DOHH2 (cell line): ENCODE measurements around the gene NTNG1.

ENCODE experiments used
- H3F3A ChIP-seq: fragments of 200-600 bp; sonication (generic), shearing (Covaris generic); 2 replicates; pipeline ENCODE4 v1.6.0; 2016; ENCODE audit warnings: antibody characterized with exemption, mild to moderate bottlenecking; ENCODE audit not compliant: control insufficient read depth, insufficient read depth
- H3K27ac ChIP-seq: fragments of 200-600 bp; sonication (generic); 2 replicates; pipeline ENCODE4 v1.5.1; 2014; ENCODE audit warnings: low read depth, mild to moderate bottlenecking, low read length, moderate library complexity
- H3K27me3 ChIP-seq: fragments of 200-600 bp; sonication (generic); 2 replicates; pipeline ENCODE4 v1.6.1; 2014; ENCODE audit warnings: mild to moderate bottlenecking, low read length, mixed read lengths; ENCODE audit not compliant: control insufficient read depth
- H3K36me3 ChIP-seq: fragments of 200-600 bp; sonication (generic); 2 replicates; pipeline ENCODE4 v1.6.1; 2014; ENCODE audit warnings: mild to moderate bottlenecking, low read length, moderate library complexity, mixed read lengths; ENCODE audit not compliant: control insufficient read depth
- H3K4me1 ChIP-seq: fragments of 200-600 bp; sonication (generic); 2 replicates; pipeline ENCODE4 v1.6.1; 2014; ENCODE audit warnings: mild to moderate bottlenecking, low read length, mixed read lengths; ENCODE audit not compliant: control insufficient read depth
- H3K4me2 ChIP-seq: fragments of 200-600 bp; sonication (generic); 2 replicates; pipeline ENCODE4 v1.6.0; 2014; ENCODE audit warnings: mild to moderate bottlenecking, low read length, moderate library complexity
- H3K4me3 ChIP-seq: fragments of 200-600 bp; sonication (generic); 2 replicates; pipeline ENCODE4 v1.5.1; 2014; ENCODE audit warnings: mild to moderate bottlenecking, low read length, mixed read lengths
- H3K79me2 ChIP-seq: fragments of 200-600 bp; sonication (generic); 2 replicates; pipeline ENCODE4 v1.6.1; 2014; ENCODE audit warnings: mild to moderate bottlenecking, low read length, mixed read lengths; ENCODE audit not compliant: control insufficient read depth
- H3K9me2 ChIP-seq: fragments of 200-600 bp; sonication (generic); replicated peaks from 2 replicates; pipeline ENCODE4 v1.6.1; 2014; ENCODE audit warnings: mild to moderate bottlenecking, low read length, mixed read lengths; ENCODE audit not compliant: control insufficient read depth
- H3K9me3 ChIP-seq: fragments of 200-600 bp; sonication (generic); 2 replicates; pipeline ENCODE4 v1.6.1; 2014; ENCODE audit warnings: antibody characterized with exemption, low read length, mixed read lengths; ENCODE audit not compliant: control insufficient read depth, insufficient read depth
- H4K20me1 ChIP-seq: fragments of 200-600 bp; sonication (generic); 2 replicates; pipeline ENCODE4 v1.6.0; 2014; ENCODE audit warnings: low read depth, mild to moderate bottlenecking, antibody characterized with exemption, low read length, moderate library complexity; ENCODE audit not compliant: control insufficient read depth, insufficient read depth
- EZH2phosphoT487 ChIP-seq: fragments of 200-600 bp; sonication (generic); IDR thresholded peaks from 2 replicates; pipeline ENCODE4 v1.6.1; 2017; ENCODE audit warnings: borderline replicate concordance, mild to moderate bottlenecking, antibody characterized with exemption, low read length, moderate library complexity, mixed read lengths
- TF ChIP-seq, protein P1 (sequence below): fragments of 200-600 bp; sonication (generic); IDR thresholded peaks from one replicate; pipeline ENCODE4 v1.5.1; 2014; ENCODE audit warnings: antibody characterized with exemption, mild to moderate bottlenecking, low read depth, low read length; ENCODE audit not compliant: poor library complexity, severe bottlenecking

Gene NTNG1

DNA sequence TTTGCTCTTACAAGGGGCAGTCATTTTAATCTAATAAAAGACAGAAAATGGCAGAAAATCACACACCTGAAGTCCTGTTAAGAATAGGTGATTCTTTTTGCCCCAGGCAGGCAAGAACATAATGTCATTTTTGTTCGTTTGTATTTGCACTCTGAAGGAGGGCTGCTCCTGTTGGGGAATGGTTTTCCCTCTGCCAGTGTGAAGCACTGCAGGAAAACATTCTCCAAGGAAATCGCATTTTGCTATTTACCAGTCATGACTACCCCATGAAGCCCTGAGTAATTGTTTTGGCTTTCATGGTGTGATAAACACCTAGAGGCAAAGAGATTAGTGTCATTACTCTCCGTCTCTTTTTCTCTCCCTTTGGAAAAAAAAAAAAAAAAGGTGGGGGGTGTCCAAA is 345.5 kb downstream of the NTNG1 start:
- Histone ChIP-seq H3K27me3 (no peaks in the 10 kb centered on the region), H3K79me2 (no peaks in the 10 kb centered on the region), H3F3A (no peaks in the 10 kb centered on the region), H3K9me3 (no peaks in the 10 kb centered on the region), H3K4me2 (no peak overlapping the region), H3K4me1 (no peaks in the 10 kb centered on the region), H3K36me3 (no peaks in the 10 kb centered on the region), H3K9me2 (no peaks in the 10 kb centered on the region), H4K20me1 (no peaks in the 10 kb centered on the region), H3K27ac (no peak overlapping the region), H3K4me3 (no peak overlapping the region)
- TF ChIP-seq, protein P1, sequence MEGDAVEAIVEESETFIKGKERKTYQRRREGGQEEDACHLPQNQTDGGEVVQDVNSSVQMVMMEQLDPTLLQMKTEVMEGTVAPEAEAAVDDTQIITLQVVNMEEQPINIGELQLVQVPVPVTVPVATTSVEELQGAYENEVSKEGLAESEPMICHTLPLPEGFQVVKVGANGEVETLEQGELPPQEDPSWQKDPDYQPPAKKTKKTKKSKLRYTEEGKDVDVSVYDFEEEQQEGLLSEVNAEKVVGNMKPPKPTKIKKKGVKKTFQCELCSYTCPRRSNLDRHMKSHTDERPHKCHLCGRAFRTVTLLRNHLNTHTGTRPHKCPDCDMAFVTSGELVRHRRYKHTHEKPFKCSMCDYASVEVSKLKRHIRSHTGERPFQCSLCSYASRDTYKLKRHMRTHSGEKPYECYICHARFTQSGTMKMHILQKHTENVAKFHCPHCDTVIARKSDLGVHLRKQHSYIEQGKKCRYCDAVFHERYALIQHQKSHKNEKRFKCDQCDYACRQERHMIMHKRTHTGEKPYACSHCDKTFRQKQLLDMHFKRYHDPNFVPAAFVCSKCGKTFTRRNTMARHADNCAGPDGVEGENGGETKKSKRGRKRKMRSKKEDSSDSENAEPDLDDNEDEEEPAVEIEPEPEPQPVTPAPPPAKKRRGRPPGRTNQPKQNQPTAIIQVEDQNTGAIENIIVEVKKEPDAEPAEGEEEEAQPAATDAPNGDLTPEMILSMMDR = no peak
- no peak for TF ChIP-seq EZH2phosphoT487

- Histone ChIP-seq H3K36me3 (no peaks in the 10 kb centered on the region), H3K4me3 (no peak overlapping the region), H3K4me2 (no peak overlapping the region), H3K9me3 (no peaks in the 10 kb centered on the region), H3K4me1 (no peaks in the 10 kb centered on the region), H3F3A (no peaks in the 10 kb centered on the region), H3K9me2 (no peaks in the 10 kb centered on the region), H3K27me3 (no peaks in the 10 kb centered on the region), H4K20me1 (no peaks in the 10 kb centered on the region), H3K79me2 (no peaks in the 10 kb centered on the region), H3K27ac (no peak overlapping the region)
- TF ChIP-seq, protein P1 = no peak
- TF ChIP-seq EZH2phosphoT487 = no peak
Measured at GRCh38 chr1:107487506-107487905, 346.7 kb downstream of the NTNG1 start.

- no peak for TF ChIP-seq EZH2phosphoT487
- TF ChIP-seq, protein P1 = no peak
- Histone ChIP-seq H3K27me3 (no peaks in the 10 kb centered on the region), H3K79me2 (no peaks in the 10 kb centered on the region), H3K36me3 (no peaks in the 10 kb centered on the region), H3K9me2 (no peaks in the 10 kb centered on the region), H3K9me3 (no peaks in the 10 kb centered on the region), H3K4me1 (0 out of 2 replicates have a peak, but pooled peaks cover 4% of the 10 kb centered on the region), H4K20me1 (no peaks in the 10 kb centered on the region), H3K4me3 (no peak overlapping the region), H3K27ac (no peak overlapping the region), H3F3A (no peaks in the 10 kb centered on the region), H3K4me2 (no peak overlapping the region)
Measured at GRCh38 chr1:107491582-107491981, 350.7 kb downstream of the NTNG1 start.
